CD4-positive, alpha-beta T cell treated with Interleukin-6 at 100 ng/mL for 8 hours (primary cell): ENCODE data around the gene FAM107B.
A peak's percentile ranks its signal among the peaks of the same experiment; 100 is the strongest.

Experiments
- DNase-seq: peaks from one replicate; pipeline ENCODE4 v3.0.0-alpha.2; 2020; ENCODE audit warnings: mixed read lengths, low spot score

Gene FAM107B

DNA sequence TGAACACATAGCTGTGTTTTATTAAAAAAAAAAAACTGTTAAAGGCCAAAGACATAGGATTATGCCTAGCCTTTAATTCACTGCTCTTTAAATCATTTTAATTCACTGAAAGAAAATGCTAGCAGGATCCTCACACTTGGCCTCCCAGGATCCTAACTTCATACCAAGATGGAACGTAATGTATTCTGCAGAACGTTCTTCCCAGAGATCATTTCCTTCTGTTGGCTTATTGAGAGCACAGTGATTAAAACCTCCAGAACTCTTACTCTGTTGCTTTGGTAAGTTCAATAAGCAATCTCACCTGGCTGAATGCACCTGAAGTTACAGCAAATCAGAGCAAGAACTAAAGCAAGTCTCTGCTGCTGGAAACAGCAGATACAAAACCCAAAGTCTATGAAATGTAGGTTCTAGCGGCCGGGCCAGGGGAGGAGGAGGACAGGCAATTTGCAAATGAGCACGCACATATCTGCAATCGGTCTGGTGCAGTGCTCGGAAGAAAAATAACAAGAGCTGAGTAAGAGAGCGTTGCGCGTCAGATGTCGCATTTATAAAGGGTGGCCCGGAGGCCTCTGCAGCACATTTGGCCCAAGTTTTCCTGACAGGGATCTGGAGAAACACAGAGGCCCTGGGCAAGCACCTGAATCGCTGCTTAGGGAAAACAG is 193.9 kb downstream of the FAM107B start:
- DNase-seq = no peak

DNA sequence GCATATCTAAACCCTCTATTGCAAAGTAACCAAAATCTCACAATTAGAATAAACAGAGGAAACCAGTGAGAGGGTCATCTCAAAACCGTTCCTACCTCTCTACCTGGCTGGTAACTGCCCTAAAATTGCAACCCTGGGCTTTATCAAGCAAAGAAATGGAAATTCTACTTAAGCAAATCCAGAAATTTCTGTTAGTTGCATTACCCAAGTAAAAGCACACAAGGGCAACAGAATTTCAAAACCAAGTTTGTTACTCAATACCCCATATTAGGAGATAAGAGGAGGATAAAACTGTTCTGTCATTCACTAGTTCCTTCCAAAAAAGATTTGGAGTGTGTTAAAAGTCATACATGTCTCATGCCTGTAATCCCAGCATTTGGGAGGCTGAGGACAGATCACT is 195.3 kb downstream of the FAM107B start:
- DNase-seq = no peak

DNA sequence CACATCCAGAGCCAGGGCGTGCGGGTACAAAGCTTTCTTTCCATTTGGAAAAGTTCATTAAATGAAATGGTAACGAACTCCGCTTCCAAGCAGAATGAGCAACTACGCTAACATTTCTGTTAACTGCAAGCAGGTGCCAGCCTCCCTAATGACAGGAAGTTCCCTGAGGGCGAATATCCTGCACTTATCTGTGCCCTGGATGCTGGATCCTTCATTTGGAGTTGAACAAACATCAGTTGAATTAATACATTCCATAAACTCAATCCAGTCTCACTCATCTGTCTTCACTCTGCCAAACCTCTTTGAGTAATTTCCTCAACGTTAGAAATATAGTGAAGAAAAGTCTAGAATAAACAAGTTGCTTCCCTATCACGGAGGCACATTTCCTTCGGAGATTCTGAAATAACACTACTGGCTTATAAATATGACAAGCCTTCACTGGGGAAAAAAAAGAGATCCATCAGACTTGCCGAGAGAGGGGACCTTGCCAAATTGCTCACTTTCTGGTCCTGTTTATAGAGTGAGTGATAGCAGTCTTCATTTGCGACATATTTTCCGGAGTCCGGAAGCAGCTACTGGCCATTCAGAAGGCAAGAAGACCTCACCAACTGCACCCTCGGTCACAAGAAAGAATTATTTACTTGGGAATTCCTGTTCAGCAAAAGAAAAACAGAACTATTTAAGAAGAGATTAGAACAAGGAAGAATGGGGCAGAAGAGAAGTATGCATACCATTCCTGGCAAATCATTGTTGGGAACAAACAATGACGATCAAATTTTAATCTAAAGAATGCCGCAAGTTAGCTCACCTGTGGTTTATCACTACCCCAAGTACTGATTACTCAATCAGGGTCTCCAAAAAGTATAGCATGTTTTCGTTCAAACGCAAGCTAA is 196.4 kb downstream of the FAM107B start:
- no peak for DNase-seq

DNA sequence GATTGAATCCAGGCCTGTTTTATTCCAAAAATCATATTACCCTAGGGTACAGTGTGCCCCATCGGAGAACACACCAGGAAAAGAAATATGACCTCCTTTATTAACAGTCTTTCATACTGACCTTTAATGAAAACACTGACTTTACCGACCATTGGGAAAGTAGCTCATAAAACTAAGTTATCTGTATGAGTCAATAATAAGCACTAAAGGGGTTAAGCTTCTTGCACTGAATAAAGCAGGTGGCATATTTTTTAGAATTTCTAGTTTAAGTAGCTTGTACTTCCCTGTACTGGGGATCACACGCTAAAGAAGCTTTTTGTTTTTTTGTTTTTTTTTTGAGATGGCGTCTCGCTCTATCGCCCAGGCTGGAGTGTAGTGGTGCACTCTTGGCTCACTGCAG is 199.8 kb downstream of the FAM107B start:
- DNase-seq = no peak

DNA sequence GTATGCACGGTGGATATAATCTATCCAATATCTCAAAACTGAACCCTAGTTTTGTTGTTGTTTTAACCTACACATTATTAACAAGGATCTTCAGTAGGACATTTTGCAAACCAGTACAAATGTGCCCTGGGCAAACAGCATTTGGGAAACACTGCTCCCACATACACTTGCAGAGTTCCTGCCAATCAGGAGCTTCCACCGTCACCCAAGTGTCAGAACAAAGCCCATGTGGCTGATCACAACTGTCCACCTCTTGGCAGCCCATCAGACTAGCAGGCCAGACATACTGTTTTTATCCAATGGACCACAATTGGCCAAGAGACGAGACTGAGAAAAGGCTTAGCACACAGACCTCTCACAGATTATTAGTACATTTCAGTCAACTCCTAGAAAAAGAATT is 200.4 kb downstream of the FAM107B start:
- no peak for DNase-seq

DNA sequence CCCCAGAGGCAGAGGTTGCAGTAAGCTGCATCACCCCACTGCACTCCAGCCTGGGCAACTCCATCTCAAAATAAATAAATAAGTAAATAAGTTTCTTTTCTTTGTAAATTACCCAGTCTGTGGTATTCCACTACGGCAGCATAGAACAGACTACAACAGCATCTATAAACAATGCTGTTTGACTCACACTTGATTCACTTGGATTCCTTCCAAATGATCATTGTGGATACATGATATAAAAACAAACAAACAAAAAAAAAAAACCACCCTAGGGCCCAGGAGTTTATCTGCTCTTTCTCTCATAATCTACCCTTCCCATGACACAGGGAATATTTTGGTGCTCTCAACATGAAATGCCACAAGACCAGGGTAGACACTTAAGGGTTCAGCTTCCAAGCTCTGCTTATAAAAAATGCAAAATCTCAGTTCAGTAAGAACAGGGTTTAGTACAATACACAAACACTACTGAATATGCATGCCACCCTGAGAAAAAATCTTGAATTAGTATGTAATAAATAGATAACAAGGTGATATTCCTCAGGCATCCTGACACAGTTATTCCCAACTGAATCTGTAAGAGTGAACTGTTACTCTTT is 200.9 kb downstream of the FAM107B start:
- DNase-seq = no peak

DNA sequence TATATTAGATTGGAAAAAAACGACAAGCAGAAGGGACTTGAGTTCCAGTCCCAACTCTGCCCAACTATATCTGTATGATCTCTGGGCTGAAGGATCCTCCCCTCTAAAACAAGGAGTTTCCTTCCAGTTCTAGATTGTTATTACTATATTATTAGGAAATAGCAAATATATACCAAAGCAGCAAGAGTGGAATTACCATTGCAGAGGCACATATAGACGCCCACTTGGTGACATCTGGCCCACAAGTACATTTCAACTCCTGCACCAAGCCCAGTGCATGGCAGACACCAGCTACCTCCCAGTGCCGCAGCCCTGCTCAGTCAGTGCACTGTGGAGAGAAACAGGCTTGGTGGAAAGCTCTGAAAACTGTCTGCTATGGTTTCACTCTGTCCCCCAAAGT is 201.9 kb downstream of the FAM107B start:
- DNase-seq = no peak

DNA sequence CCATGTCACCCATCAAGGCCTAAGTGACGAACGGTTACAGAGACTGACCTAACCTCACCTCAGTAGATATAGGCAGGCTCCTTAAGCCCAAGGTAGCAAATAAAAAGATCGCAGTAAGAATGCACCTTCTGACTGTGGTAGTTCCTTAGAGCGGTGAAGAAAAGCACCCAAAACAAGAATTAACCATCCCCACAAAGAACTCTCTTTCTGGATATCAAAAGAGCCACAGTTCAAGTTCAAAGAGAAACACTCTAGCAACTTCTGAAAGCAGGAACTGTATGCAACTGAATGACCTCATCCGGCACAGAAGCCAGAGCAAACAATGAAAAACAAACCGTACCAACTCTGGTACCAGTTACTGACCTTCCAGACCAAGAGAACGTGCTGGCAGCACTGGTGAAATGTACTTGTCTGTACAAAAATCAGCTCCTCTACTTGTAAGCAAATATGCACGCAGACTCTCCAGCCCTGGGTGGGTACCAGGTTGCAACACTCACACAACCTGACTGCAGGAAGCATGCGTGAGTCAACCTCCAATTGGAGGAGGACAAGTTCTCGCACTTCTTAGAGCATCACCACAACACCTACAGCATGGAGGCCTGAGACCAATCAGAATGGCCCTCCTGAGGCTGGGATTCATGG is 202.7 kb downstream of the FAM107B start:
- peak; percentile 74 for DNase-seq

DNA sequence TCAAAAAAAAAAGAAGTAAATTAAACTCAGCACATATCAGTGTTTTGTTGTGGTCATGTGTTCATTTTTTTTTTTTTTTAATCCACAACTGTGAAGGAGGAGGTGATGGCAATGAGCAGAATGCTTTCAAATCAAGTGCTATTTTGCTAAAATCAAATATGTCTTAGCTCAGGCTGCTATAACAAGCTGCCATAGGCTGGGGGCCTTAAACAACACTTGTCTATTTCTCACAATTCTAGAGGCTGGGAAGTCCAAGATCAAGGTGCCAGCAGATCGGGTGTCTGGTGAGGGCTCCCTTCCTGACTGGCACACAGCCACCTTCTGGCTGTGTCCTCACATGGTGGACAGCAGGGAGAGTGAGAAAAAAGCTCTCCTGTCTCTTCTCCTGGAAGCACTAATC is 203.9 kb downstream of the FAM107B start:
- no peak for DNase-seq

DNA sequence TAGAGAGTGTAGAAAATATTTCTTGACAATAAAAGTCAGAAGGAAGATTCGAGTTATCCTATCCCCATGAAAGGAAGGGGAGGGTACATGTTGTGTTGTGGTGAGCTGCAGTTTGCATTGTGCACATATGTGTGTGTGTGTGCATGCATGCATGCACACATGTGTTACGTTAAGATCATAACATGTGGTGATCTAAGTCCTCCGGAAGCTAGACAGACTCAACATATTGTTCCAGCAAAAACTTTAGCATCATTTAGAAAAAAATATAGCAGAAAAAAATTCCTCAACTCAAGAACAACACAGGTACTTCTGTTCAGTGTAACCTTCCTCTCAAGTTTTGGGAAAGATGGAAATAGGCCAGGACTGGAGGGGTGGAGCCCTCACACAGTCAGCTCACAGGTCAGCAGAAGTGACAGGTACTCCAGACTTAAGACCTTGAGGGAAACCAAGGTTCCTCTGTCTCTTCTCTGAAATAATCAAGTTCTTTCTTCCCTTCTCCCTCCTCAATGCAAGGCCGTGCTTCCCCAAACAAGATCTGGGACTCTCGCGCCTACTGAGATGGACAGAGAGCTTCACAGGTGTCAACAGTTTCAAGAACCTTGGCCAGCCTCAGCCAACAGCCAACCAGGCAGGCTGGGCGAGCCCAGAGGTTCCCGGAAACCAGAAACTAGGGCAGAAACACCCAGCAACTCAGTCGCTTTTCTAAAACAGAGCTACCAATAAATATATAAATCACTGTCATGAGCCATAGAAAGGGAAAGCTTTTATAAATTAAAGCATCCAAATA is 205.2 kb downstream of the FAM107B start:
- peak; percentile 64 for DNase-seq

DNA sequence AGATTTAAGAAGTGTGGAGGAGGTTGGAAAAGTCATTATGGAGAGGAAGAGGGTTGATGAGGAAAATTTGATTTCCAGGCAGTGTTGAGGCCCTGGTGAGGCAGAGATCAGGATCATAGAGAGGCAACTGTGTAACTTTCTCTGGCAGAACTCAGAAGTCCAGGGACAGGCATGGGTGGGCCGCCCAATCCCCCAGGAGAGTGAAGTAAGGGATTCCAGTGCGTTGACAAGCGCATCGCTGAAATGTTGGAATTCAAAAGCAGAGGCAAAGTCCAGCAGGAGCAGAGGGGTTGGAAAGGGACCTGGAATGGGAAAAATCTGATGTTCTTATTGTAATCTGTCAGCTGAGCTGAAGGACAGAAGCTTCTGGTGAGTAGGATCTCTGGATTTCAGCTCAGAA is 207.3 kb downstream of the FAM107B start:
- DNase-seq = no peak

DNA sequence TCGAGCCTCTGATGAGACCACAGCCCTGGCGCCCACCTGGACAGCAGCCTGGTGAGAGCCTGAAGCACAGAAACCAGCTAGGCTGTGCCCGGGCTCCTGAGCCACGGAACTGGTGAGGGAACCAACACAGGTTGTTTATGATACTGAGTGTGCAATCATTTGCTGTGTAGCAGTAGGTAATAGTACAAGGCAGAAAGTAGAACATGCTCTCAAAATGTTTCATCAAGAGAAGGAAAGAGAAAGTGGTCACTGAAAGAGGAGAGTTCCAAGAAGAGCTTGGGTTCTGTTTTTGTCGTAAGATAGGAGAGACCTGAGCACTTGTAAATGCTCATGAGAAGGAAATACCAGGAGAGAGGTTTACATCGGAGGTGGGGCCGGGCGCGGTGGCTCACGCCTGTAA is 208.2 kb downstream of the FAM107B start:
- no peak for DNase-seq

DNA sequence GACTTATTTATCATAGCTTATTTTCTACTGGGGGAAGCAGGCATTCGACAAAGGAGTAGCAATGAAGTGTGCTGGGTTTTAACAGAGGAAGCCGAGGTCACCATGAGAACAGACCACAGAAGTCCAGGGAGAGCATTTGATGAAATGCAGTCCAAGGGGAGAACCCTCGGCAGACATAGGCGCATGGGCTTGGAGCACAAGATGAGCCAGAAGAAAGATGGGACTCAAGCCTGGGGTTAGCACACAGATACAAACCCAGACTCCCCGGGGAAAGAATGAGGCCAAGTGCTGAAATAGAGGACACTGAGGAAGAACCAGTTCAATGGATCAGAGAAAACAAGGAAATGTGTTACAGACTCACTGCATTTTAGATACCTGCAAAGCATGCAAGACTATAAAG is 209.5 kb downstream of the FAM107B start:
- no peak for DNase-seq

DNA sequence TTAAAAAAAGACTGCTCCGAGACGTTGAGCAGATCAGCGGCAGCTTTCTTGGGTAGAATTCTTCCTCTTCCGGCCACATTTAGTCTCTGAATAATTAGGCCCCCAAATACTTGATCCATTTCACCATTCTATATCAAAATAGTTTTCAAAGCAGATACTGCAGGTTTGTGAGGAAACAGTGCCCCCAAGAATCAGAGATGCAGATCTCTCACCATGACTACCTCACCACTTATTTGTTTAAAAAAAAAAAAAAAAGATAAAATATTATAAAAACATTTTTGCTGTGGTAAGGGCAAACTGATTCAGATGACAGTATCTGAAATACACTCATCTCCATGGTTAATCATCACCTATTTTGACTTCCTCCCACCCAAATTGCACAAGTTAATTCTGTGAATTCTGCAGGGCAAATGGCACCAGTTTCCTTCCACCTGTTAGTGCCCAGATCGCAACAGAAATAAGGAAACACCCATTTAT is 210.4 kb downstream of the FAM107B start:
- peak; percentile 69 for DNase-seq

DNA sequence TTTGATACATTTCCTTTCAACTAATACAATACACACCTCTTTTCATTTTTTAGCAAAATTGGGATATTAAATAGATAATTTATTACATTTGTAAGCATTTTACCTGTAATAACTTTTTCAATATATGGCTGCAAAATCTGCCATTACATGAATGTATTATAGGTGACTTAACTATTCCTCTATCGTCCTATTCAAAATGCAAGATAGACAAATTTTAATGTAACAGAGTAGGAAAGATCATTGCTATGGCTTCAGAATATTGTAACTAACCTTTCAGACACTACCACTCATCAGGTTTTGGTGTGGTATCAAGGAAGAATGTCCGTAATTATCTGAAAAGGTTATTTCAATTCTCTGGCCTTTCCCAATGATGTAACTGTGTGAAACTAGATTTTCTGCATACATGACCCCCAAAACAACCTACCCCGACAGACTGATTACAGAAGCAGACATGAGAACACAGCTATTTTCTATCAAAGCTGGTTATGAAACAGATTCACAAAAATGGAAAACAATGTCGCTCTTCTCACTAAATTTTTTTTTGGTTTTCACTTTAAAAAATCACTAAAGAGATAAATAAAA is 211.2 kb downstream of the FAM107B start:
- no peak for DNase-seq

DNA sequence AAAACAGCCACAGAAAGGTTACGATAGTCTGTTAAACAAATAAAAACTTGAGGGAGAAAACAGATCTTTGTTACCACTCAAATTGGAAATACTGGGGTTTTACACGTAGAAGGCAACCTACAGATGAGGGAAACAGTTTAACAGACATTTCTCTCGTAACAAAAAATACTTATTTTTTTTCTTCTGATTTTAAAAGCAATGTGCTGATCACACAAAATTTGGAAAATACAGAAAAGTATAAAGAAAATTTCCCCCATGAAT is 211.7 kb downstream of the FAM107B start:
- DNase-seq = no peak

DNA sequence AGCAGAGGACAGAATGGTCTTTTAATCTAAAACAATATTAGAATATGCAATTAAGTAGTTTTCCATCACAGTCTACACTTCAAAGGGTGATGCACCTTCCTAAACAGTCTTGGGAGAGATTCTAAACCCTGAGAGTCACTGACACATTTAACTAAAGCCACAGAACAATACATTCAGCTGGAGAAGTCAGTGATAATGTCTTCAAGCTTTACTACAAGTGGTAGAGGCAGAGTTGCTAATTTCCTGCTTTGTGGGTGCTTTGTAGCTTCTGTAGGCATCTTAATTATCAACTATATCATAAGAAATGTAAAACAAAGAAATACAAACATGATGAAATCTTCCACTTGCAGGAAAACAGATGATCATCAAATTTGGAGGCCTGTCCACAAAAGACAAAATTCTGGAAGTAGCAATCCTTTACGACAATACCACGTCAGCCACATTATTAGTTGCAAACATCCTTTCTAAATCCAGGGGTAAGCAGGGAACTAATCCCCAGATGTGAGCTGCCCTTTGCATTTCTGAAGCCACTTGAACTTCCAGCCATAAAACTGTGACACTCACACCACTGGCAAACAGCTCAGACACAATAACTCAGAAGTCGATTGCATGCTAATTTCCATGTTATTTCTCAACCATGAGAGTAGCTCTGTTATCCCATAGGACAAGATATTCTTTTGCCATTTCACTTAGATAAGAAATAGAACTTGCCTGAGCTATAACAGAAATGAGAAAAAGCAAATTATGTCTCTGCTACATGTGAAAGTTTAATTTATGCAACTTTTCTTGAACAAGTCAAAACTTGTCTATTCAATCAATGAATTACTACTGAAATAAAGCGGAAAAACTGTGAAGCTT is 212.2 kb downstream of the FAM107B start:
- peak; percentile 35 for DNase-seq

DNA sequence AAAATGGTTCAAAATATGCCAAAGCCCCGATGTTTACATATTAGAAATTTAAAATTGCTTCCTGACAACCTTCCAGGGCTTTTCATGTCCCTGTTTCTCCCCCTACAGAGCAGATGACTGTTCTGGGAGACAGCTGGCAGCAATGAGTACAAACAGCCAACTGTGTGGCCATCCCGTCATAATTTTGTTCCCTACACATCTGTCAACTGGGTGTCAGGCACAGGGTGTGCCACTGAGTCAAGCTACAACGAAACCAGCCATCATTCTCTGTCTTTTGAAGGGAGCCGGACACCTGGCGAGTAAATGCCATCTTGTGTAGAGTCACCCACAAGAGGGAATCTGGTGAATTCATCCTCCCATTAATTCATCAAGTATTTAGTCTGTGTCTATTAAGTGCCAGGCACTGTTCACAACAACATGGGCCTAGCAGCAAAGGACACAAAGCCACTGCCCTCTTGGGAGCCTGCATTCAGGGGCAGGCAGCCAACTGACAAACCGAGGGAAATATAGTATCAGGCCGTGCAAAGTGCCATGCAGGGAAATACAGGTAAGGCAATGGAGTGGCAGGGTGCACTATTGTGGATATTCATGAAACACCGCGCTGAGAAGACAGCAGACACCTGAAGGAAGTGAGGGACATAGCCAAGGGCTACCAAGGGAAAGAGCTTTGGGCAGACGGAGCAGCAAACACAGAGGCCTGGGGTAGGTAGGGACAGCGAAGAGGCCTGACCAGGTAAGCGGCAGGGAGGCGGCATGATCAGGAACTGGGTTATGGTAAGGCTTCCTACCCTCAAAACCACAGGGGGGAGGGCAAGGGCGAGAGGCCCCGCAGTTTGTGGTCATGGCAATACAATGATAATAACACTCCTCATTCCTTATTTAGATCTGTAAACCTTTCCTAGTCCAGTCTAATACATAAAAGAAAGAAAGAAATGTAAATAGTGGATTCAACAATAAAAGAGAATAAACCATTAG is 213.6 kb downstream of the FAM107B start:
- peak; percentile 48 for DNase-seq

DNA sequence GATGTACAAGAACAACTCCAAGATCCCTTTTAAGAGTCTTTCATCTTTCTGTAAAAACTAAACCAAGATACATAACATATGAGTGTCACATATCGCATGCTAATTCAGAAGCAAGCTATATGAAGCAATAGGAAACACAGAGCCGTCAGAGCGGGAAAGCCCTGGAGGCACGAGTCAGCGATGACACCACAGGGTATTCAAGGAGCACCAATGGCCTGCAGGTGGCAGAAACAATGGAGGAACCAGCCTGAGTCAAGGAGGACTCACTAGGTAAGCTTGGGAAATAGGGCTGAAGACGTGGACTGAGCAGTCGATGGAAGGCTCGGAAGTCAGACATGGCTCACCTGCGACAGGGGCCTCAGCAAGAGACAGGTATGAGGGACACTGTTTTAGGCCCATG is 214.4 kb downstream of the FAM107B start:
- no peak for DNase-seq
